8988T (cell line): ENCODE data around the gene PDE11A.

ENCODE experiments used
- DNase-seq: peaks from one replicate; pipeline ENCODE4 v3.0.0; 2011

PDE11A gene

DNA sequence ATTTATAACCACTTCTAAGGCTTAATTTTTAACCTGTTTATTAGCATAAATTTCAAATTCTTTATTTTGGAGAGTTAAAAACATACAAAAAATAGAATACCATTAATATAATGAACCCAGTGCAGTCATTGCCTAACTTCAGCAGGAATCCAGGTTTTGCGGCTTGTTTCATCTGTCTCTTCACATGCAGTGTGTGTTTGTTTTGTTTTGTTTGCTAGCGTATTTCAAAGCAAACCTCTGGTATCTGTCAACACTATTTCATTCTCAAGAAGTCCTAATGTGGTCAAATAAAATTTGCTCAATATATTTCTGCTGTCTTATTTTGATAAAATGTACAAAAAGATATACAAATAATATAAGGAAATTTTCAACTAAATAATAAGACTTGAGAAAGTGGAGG is 351.5 kb downstream of the PDE11A start:
- no peak for DNase-seq

DNA sequence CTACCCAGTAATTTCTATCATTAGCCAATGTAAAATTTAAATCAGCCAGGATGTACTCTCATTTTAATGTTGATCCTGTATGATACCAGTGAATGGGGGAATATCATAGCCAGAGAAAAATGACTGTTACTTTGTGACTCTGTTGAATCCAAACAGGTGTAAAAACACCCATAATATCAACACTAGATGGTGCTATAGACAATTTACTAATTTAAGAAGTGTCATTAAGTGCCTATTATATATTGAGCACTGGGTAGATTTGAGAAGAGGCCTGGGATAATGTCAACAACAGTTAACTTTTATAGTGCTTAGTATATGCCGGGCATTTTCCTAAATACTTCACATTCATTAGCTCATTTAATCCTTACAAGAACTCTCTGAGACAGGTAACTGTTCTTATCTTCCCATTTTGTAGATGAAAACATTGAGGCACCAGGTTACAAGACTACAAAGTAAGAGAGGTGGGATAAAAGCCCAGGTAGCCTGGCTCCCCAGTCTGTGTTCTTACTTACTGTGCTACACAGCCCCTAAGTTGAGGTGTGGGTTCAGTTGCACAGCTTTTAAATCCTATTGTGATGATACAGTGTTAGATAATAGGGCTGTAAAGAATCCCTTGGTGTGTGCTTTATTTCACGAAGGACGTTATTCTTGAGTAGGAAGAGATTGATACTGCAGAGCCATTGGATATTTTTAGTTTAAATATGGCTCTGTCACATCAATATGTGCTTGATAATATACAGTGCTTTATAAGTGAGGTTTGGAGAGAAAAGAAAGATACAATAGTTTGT is 354.6 kb downstream of the PDE11A start:
- DNase-seq = no peak

DNA sequence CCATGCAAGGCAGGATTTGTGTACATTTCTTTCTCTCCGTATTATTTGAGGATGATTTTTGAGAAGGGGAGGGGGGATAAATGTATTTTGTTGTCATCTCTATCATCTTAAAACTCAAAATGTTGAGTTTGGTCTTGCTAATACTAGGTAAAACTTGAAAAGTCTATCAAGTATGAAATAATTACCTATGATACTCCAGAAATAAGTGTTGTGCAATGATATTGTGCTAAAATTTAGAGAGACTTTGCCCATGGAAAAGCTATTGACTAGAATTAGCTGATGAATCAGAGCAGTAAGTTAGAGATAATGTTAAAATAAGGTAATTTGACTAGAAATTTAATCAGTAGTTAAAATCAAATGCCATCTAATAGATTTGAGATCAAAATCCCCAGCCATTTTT is 356.1 kb downstream of the PDE11A start:
- DNase-seq = no peak

DNA sequence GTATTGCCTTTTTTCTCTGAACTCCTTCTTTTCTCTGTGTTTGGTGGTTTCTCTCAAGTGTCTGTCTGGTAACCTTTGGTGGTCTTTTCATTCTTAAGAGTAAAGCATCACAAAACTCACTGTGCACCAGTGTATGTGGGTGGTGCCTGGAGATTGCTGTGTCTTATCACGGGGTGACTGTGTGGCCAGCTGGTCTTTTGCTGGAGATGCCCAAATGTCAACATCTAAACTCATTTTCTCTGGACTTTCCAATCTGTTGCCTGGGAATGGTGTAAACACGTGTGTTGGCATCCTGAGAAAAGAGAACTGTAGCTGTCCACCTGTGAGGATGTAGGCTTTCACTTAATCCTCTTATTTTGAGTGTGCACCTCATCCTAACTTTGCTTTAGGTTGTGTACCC is 356.8 kb downstream of the PDE11A start:
- DNase-seq = no peak

DNA sequence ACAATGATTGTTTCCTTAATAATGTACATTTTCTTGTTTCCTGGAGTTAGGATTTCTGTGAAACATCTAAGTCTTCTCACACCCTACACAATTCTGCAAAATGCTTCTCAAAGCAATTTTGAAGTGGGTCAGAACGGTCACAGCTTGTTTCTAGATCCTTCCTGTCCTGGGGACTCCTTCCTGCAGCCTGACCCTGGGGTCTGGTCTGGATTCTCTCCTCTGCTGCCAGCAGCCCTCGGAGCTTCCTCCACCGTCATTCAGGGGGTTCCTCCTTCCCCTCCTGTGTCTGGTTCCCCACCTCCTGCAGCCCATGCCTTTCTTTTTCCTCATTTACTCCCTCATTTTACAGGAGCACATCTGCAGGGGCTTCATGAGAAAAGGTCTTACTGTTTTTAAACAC is 357.9 kb downstream of the PDE11A start:
- no peak for DNase-seq

DNA sequence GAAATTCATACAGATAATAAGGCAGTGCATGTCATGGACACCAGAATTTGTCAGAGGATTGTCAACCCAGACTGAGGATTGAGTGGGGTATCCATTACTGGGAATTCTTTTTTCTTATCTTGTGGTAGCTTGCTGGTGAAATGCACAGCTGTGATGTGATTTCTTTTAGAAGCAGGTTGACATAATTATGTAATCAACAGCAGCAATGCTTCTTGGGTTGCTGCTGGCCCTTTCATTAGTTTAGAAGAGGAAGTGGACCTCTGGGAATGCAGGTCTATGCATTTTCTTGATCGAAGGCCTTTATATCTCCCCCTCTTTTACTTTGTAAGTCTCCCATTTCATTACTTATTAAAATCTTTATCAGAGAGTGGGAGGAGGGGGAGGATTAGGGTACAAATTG is 360.1 kb downstream of the PDE11A start:
- DNase-seq = no peak

DNA sequence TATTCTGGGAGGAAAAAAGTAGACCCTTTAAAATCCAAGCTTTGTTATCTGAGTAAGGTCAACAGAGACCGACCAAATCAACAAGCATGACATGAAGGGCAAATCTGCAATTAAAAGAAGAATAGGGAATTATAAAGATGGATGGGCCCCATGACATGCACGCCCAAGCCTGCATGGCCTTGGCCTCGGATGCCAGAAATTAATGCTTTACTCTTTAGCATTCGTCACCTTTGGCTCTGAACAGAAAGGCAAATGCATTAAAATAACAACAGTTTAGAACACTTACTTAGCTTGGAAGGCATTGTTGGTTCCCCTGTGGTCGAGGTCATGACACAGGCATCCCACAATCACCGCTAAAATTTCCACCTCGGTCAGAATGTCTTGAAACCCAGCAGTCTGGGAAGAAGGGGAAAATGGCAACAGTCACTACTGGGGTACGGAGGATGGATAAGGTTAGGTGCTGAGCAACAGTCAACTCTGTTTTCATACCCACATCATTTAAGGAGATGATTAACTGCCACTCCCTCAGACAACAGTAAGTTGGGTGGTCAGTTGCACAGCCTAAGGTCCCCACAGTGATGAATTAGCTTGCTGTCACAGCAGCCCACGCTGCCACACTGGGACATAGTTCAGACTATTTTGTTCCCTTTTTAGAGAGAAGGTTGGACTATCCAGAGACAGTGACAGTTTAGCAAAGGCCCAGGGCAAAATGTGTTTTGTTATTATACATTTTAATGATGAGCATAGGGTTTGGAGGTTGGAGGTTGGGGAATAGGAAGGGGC is 360.9 kb downstream of the PDE11A start:
- no peak for DNase-seq

DNA sequence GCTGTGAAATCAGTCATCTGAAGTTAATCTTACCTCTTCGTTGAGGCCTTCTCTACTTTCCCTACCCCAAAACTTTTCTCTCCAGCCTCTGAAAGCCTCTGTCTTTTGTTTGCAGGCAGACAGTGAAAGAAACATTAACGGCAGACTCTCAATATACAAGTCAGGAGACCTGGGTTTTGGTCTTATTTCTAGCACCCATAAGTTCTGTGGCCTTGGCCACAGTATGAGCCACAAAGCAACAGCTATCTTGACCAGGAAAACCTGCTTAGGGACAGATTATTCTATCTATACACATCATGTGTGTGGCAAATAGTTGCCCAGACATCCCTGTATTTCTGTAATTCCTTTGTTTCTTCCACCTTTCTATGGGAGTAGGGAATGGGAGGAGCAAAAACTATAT is 361.7 kb downstream of the PDE11A start:
- DNase-seq = no peak

DNA sequence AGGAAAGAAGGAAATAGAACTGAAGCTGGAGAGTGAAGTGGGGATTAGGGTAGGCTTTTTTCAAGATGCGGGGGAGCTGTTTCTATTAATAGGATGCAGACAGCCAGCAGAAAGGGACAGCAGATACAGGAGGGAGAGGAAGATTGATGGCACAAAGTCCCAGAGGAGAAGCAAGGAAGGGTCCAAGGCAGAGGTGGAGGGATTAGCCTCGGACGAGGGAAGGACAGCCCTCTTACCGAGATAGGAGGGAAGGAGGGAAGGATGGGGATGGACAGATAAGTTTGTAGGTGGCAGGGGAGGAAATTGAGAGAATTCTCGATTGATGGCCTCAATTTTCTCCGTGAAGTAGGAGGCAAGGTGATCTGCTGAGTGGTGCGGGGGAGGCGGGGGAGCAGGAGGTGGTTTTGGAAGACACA is 362.6 kb downstream of the PDE11A start:
- no peak for DNase-seq

DNA sequence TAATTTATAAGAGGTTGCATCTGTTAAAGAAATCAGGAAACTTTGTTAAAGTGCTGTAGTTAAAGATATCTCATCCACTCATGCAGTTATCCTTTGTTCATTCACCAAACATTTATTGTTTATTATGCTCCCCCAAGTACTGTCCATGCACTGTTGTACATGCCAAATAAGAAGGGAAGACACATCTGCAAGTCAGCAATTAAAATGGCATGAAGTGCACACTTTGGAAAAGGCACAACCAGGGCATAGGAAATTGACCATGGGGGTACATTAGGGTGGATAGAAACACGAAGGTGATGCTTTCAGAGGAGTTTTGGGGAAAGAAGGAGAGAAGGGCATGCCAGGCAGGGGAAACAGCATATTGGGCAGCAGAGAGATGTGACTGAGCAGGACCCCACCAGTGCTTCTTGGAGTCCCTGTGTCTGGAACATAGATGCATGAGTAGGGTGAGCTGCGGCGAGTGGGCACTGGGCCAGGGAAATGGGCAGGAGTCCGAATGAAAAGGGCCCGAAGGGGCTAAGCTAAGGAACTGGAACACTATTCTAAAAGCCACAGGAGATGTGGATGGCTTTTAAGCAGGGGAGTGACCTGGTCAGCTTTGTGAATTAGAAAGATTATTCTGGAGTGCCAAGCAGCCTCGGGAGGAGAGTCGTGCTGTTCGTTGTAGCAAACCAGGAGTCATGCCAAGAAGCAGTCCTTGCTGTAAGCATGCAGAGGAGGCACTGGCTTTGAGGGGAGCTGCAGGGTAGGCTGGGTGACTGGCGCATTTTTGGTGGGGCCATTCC is 363.7 kb downstream of the PDE11A start:
- DNase-seq = no peak

DNA sequence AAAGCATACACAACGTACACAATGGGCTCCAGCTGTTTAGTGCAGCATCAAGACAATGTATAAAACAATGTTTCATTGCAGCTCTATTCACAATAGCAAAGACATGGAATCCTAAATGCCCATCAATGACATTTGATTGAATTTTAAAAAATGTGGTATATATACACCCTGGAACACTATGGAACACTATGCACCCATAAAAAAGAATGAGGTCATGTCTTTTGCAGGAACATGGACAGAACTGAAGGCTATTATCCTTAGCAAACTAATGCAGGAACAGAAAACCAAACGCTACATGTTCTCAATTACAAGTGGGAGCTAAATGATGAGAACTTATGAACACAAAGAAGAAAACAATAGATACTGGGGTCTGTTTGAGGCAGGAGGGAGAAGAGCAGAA is 364.5 kb downstream of the PDE11A start:
- no peak for DNase-seq

DNA sequence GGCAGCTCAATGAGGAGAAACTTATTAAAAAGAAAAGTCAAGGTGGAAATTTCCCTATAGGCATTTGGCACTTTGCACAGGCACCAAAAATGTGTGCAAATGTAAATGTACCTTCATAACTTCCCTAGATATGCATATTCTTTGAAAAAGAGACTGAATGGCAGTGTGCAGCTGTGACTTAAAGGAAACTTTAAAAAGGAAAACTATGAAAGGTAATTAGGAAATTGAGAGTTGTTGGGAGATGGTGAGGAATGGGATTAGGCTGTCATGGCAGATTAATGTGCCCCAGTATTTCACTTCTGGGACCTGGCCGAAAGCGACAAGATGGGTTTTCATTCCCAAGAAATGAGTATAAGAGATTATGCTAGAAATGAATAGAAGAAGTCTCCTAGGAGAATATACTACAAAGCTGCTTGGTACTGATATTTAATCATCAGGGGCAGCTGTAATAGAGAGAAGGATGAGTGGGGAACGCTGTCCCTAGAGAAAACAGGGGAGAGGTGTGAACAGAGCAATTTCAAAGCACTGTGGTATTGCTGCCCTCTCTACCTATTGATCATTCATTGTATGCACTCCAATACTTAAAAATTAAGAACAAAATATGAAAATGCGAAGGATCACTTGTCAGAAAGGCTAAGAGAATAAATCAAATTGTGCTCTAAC is 366.9 kb downstream of the PDE11A start:
- no peak for DNase-seq

DNA sequence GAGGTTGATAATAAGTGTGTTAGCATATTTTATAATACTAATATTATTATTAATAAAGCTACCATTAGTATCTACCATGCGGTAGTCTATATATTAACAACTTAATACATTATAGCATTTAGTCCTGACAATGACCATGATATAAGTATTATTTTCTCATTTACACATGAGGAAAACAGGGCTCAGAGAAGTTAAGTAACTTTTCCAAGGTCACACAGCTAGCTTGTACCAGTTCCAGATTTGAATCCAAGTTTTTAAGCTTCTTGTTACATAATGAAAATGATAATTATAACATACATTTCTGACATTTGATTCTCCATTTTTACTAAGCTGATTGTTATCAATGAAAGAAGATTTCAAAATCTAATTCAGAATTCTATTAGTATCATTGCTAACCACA is 369.4 kb downstream of the PDE11A start:
- DNase-seq = no peak

DNA sequence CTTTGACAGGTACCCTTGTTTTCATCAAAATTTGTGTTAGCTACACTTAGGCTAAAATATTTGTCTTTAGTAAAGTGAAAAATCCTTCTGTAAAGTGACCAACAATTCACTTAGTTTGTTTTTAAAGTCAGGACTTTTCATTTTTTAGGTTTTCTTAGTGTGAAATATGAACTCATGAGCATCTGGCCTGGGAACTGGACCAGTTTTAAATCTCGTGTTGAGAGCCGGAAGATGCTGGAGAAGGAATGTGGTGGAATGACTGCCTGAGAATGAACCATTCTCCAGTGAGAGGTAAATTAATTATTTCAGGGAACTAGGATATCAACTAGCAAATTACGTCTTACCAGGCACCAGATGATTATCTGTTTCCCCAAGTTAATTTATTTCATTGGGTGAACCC is 374.3 kb downstream of the PDE11A start:
- no peak for DNase-seq

DNA sequence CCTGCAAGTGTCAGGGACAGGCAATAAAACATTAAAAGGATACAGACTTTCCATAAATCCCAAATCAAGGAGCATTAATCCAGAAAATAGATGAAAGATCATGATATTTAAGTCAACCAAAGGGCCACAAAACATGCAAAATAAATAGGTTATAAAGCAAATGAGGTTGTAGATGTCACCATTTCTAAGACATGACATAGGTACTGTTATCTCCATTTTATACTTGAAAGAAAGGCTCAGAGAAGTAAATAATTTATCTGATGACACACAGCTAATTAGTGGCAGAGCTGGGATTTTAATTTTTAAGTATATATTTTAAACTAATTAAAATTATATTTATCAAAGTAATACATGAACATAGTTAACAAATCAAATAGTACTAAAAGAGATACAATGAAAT is 378.2 kb downstream of the PDE11A start:
- DNase-seq = no peak

DNA sequence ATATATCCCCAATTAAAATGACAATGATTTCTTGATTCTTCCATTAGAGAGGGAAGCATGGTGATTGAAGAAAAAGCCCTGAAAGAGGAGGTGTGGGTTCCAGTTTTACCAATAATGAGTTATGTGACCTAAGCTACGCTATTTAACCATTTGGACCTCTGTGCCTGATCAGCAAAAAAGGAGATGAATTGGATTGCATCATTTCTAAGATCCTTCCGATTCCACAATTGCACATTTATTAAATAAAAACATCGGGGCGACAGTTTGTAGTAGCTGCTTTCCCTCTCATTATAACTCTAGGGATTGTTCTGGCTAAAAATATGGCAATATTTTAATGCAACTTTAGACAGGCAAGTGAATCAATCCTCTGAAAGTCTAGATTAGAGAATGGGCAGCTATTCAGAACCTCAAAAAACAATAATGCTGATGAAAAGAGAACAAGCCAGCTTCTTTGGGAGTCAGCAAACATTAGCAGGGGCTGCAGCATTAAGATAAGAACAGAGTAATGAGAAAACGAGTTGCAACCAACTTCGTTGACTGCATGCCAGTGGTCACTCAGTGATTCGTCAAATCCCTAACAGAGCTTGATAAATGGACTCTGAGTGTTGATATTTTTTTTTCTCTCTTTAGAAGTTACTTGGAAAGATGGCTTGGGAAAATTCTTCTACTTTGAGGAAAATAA is 378.8 kb downstream of the PDE11A start:
- no peak for DNase-seq

DNA sequence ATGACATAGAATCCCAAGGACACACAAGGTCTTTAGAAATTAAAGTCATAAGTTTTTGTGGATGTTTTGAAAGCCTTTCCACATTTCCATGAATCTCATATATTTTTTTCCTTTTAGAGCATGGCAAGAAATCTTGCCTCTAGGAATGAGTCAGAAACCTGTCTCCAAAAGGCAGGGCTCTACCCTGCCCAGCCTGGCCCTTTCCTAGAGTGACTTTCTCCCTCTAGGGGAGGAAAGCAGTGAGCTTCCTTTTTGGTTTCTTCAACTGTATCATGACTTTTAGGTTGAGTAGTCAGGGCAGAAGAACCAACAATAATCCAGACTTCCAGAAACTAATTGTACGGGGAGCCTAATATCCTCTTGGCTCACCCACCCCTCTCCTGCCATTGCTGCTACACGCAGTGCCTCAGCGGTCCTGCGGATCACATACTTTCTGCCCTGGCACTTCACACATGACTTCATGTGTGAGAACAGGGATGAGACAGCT is 379.8 kb downstream of the PDE11A start:
- no peak for DNase-seq

DNA sequence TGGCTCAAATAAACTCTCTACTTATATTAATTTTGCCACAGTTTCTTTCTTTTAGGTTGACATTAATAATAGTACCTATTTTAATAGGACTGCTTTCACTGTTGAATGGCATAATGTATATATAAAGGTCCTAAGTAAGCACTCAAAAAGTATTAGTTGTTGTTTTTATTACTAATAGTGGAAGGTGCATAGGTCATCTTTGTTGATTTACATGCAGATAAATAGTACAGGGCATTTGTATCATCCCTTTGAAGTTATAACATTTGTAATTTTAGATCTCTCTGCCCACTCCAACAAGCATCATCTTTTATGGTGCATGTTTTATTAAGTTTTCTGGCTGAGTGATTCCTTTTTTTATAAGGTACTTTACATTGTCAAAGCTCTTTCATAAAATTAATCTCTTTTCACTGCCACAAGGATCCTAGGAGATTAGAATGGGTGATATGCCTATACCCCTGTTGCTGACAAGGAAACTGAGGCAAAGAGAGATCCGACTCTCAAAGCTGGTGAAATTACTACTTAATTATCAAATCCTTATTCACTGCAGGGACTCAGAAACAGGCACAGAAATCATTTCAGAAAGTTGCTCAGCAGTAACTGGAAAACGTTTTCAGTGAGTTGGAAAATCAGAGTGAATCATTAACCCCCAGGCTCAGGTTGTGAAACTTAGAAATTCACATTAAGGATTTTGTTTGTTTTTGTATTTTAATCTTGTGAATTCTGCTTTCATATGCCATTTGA is 380.4 kb downstream of the PDE11A start:
- DNase-seq = no peak

DNA sequence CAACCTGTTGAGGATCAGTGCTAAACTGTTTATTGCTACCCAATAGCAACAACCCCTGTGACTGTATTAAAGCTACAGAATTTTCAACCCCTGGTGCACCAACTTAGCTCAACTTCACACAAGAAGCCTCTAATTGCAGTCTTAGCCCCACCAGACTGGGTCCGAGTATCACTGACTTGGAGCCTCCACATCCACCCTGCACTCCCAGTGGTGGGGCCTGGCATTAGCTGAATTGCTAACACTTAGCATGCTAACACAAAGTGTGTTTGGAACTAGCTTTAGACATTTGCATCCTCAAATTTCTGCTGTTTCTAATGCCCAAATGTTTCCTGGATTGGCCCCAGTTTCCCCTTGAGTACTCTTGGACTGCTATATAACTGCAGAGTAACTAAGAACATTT is 381.4 kb downstream of the PDE11A start:
- DNase-seq = no peak

DNA sequence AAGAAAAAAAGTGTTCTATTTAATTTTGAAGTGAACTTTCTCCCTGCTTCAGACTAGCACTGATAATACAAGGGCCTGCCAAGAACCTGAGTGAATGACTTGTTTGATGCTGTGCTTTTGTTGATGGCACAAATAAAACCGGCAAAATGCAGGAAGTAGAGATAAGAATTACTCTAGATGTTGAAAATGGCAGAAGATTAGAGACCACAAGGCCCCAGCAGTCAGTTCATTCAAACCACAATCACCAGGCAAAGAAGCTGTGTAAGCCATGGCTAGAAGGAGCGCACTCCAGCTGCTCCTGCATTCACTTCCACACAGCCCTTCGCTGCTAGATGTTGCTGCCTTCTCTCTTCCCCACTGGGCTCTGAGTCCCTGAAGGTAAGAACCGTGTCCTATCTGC is 383.0 kb downstream of the PDE11A start:
- DNase-seq = no peak

DNA sequence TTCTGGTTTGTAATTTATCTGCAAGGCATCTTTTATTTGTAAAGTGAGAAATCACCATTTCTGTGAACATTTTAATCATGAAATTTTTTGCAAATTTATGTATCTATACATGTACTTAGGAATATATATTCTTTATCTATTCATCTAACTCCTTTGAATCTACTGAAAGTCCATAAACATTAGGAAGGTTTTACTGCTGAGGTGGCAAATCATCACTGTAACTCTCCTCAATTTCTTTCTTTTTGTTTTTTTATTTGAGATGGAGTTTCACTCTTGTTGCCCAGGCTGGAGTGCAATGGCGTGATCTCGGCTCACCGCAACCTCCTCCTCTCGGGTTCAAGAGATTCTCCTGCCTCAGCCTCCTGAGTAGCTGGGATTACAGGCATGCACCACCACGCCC is 383.7 kb downstream of the PDE11A start:
- DNase-seq = no peak

DNA sequence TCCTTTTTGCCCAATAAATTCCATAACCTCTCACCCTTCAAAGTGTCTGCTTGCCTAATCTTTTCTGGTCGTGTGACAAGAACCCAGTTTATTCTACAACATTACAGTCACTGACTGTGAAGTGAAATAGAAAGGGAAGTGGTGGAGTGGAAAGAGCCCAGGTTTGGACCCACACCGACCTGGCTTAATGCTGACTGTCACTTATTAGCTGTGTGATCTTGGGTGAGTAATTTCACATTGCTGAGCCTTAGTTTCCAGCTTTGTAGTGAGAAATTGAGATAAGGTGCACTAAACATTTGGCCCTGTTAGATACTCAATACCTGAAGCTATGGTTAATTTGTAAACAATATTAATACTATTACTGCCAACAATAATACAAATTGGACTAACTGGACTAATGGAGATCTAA is 388.9 kb downstream of the PDE11A start:
- DNase-seq = no peak
